ENCODE results near the gene RMND5B.

DNA sequence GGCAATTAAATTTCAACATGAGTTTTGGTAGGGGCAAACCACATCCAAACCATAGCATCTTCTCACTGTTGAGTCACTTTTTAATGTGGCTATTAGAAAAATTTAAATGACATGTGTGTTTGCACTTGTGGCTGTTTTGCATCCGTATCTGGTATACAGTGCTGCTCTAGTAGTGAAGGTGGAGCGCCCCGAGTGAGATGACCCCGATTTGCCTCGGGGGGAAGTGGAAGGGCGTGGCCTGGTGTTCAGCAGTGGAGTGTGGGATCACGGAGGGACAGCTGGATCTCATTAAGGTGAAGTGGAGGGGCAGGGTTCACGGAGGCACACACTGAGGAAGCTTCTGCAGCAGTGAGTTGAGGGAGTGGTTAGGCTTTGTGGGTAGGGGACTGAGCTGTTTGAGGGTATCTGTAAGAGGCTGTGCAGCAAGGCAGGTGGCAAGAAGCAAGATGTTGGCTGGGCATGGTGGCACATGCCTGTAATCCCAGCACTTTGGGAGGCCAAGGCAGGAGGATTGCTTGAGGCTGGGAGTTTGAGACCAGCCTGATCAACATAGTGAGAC lies 62.5 kb downstream of the RMND5B start:
- TF ChIP-seq MAX (IDR thresholded peaks at IDR 0.05), result no peak
- no peak for TF ChIP-seq POLR2AphosphoS5 (IDR thresholded peaks at IDR 0.05; ENCODE audit: low read depth, low read length)
- TF ChIP-seq CTCF (IDR thresholded peaks at IDR 0.05 in 2 of 3, conservative IDR thresholded peaks at IDR 0.05 in 1 of 3; ENCODE audit: borderline replicate concordance in 1 of 3, insufficient read depth in 1 of 3, low read depth in 2 of 3, low read length in 2 of 3), result no peak

All from HCT116 (cell line).